UCSD-AML1 (cell line): ENCODE data around the gene ALAS2.
"Not testable (repeated sequence)": the region's sequence is repeated elsewhere in the genome, so short reads cannot be mapped to it uniquely, and the experiment has no call there.

Experiments
- DNase-seq: peaks from one replicate; lab custom pipeline; 2025; ENCODE audit not compliant: unreplicated experiment; lab: John Stamatoyannopoulos, UW

ALAS2 gene

DNA sequence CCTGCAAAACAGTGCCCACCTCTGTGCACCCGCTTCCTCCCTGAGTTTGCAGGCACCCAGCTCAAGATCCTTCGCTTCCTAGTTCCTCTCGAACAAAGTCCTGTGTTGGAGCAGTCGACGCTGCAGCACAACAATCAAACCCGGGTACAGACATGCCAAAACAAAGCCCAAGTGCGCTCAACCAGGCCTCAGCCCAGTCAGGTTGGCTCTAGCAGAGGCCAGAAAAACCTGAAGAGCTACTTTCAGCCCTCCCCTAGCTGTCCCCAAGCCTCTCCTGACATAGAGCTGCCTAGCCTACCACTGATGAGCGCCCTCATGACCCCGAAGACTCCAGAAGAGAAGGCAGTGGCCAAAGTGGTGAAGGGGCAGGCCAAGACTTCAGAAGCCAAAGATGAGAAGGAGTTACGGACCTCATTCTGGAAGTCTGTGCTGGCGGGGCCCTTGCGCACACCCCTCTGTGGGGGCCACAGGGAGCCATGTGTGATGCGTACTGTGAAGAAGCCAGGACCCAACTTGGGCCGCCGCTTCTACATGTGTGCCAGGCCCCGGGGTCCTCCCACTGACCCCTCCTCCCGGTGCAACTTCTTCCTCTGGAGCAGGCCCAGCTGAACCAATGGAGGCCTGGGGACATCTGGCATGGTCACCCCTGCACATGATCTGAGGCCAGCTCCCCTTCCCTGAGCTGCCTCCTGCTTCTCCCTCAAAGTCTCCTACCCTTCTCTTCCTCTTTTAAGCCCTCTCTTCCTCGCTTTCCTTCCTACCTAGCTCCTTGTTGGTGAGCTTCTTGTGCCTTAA, 23.8 kb downstream of the ALAS2 start:
- DNase-seq: no peak

DNA sequence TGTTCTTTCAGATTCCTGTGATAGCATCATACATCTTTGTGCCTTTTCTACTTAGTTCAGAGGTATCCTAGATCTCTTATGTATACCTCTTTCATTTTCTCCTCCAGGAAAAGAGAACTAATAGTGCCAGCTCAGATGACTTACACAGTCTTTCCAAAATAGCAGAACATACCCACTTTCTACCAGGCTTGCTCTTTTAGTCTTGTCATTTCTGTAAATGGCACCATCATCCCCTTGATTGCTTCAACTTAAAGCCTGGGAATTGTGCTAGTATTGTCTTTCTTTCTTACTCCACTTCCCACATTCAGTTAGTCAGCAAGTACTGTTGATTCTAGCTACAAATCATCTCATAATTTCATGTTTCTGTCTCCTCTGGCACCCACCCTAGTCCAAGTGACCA, 25.5 kb downstream of the ALAS2 start:
- no peak for DNase-seq

DNA sequence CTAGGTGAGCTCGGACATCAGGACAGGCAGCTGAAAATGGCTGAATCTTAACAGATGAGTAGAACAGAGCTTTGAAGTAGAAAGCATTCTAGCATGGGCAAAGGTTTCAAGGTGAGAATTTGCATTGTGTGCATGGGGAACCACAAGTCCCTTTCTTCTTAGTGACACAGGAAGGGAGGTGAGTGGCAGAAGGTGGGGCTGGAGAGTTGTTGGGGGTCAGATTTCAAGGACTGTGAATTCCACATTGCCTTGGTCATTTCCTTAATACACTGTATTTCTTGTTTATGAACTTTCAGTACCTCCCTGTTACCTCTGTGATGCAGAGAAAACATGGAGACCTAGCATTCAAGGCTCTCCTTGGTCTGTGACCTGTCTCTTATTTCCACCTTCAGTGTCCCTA, 26.5 kb downstream of the ALAS2 start:
- no peak for DNase-seq

DNA sequence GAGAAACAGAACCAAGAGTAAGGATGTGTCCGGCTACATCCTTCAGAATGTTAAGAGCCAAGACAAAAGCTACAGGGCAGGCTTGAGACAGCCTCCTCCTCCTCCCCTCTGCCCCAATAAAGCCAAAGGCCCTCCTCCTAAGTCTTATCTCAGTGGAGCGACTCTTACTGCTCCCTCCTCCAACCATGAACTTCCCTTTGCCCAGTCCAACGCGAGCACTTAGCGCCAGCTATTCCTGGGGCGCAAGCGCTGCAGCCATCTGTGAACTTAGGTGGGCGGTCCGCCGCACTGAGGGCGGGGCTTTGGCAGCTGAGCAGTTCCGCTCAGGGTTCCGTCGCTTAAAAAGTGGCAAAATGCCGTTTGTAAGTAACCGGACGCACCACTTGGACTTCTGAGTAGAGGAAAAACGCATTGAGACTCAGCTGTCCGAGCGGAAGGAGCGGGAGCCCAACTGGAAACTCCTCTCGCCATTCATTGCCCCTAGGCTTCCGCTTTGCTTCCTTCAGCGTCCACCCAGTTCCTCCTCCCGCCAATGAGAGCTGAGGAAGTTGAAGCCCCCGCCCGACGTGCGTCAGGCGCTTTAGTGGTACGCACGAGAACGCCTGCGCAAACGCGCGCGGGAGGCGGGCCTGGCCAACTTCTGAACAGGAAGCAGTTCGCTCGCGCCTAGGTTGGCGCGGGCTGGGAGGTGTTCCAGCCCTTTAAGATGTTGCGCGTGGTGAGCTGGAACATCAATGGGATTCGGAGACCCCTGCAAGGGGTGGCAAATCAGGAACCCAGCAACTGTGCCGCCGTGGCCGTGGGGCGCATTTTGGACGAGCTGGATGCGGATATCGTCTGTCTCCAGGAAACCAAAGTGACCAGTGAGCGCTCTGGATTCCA, 30.8 kb downstream of the ALAS2 start, which contains the start of gene APEX2:
TSS of gene APEX2 (plus strand) at position 647 of the 882 bp plus-strand sequence. CDS start at position 707, 60 bp downstream.
- peak; percentile 90 for DNase-seq

DNA sequence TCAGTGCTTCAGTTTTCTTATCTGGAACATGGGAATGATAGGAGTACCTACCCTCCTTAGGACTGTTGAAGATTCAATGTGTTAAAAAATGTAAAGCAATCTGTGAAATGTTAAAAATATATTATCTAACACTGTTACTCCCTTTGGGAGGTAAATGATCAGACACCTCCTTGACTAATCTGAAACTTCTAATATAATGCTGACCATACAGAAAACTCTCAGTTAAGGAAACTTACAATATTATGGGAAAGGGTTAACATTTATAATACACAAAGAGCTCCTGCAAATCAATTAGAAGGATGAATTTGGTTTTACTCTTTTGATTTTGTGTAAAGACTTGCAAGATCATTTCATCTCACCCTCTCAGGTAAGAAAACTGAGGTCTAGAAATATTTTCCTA, 35.2 kb downstream of the ALAS2 start:
- no peak for DNase-seq

DNA sequence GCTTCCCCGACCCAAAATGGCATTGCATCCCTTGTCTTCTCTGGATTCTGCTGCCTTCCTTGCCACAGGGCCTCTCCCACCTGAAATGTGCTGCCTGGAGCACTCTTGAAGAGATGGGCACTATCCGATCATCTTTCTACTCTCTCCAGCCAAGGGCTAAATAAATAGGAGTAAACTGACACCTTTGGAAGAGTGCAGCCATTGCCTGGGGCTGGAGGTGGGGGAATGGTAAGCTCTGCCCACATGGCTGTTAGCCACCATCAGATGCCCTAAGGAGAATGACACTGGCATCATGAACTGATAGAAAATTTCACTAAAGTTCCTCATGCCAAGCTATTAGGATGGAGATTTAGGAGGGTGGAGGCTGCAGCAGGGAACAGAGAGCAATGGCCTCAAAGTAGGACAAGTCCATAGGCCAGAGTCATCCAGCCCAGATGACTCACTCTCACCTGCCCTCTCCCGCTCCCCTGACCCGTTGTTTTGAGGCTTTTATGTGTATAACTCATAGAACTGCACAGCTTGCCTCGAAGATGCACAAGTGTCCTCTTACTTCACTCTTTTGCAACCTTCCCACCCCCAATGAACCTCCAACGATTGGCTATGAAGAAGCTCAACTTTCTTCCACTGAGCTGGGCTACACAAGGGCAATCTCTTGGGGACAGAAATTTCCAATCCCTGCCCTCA, 36.0 kb downstream of the ALAS2 start:
- no peak for DNase-seq

DNA sequence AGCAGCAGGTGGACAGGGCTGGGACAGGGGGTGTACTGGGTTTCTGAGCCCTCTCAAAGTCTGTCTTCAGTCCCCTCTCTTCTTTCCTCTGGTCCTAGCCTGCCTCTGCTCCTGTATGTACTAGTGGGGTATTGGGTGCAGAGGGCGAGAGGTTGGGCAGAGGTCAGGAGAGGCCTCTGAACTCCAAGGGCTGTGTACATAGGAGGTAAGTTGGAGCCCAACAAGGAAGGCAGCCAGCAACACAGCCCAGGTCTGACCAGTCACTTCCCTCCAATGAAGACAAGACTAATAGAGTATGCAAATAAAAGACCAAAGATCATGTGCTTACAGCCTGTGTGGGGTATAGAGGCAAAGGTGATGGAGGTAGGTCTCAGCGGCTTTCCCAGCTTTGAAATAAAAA, 36.7 kb downstream of the ALAS2 start, which contains the start of gene PFKFB1:
TSS of gene PFKFB1 (minus strand) at position 90 of the 400 bp plus-strand sequence. CDS start 181 bp downstream, outside the sequence.
- no peak for DNase-seq

DNA sequence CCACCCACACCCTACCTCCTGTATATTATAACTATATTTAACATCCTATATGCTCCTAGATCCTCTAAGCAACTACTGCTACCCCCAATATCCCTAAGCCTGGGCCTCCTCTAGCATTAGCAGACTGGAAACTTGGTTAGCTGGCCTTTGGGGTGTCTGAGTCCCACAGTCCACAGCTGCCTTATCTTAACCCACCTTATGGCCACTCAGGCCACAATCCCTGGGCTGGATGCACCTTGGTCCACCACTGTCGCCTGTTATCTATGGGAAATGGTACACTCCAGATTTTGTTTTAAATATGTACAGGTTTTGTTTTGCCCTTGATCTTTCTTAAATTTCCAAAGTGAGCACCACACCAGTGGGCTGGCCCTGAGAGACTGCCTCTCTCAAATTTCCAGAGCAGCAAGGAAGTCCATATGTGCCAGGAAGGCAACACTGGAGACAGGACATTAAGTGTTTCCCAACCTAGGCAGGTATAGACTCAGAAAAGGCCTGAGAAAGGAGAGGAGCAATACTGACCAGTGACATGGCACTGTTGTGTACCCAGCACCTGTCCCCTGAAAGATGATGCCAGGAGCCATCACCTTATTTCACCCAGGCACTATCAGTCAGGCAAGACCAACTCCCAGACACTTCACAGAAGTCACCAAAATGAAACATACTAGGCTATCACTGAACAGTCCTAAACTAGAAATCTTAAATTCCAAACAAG, 37.7 kb downstream of the ALAS2 start:
- DNase-seq: no peak

DNA sequence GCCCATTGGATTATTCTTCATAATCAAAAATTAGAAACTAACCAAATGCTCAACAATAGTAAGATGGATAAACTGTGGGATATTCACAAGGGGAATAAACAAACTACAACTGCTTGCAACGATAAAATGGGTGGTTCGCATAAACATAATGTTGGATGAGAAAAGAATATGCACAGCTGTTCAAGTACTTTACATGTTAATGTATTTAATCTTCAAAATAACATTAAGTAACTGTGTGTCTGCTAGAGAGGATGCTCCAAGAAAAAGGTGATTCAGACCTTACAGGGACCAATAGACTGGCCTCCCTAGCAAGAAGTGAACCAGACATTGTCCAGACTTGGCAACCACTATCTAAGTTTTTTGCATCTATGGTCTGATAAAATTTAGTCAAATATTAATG, 39.1 kb downstream of the ALAS2 start:
- no peak for DNase-seq

DNA sequence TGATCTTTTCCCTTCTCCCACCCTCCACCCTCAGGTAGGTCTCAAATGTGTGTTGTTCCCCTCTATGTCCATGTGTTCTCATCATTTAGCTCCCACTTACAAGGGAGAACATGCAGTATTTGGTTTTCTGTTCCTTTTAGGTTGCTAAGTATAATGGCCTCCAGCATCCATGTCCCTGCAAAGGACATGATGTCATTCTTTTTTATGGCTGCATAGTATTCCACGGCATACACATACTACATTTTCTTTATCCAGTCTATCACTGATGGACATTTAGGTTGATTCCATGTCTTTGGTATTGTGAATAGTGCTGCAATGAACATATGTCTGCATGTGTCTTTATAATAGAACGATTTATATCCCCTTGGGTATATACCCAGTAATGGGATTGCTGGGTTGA, 47.5 kb downstream of the ALAS2 start:
- not testable (repeated sequence) for DNase-seq

DNA sequence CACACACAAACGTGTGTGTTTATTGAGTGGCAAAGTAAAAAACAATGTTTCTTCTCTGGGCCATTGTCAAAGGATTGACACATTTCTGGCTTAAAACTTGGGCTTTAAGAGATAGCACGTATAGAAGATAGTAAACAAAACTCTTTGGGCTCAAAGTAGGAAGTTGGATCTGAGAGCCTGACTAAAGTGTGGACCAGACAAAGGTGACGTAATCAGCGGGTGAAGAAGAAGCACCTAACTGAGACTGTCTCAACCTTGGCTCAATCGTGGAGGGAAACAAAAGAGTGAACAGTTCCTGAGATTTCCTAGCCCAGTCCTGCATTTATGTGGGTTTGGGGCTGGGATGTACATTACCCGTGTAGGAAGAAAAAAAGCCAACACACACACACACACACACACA, 50.4 kb downstream of the ALAS2 start:
- DNase-seq: no peak

DNA sequence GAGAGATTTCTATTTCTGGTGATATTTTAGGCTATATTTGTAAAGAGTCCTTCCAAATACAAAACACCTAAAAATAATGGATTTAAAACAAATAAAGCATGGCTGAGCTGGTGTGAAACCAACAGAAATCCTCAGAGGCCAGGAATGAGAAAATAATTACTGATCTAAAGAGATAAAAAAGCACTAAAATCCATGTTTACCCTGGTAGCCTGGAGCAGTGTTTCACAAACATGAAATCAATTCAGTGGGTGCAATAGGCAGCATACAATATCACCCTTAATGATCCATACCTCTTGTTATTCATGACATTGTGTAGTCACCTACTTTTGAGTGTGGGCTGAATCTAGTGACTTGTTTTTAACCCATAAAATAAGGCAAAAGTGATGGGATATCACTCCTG, 51.3 kb downstream of the ALAS2 start:
- DNase-seq: no peak

DNA sequence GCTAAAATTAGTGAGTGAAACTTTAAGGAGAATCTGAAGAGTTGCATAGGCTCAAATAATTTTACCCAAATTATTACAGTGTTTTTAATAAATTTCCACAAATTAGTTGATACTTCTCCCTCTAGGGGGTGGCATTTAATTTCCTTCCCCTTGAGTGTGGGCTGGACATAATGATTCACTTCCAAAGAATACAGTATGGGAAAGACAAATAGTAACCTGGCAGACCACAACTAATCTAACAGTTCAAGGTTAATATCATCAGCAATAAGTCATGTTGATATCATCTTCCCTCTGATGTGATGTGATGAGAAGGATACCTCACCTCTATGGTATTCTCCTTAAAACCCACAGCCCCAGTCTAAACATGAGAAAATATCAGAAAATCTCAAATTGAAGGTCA, 52.3 kb downstream of the ALAS2 start:
- DNase-seq: no peak

DNA sequence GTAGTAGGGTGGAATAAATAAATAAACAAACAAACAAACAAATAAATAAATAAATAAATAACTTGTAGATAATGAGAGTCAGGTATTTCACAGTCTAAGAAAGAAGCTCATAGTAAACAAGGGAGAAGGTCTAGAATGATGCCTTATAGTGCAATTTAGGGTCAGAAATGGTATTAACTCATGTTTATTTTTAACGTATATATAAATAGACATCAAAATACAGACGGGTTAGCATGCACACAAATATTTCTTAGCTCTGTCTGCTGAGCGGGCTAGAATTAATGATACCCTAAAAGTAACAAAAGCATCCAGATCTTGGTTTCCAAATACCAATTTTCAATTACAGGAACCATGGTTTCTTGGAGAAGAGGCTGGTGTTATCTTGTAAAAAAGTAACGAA, 53.4 kb downstream of the ALAS2 start:
- no peak for DNase-seq

DNA sequence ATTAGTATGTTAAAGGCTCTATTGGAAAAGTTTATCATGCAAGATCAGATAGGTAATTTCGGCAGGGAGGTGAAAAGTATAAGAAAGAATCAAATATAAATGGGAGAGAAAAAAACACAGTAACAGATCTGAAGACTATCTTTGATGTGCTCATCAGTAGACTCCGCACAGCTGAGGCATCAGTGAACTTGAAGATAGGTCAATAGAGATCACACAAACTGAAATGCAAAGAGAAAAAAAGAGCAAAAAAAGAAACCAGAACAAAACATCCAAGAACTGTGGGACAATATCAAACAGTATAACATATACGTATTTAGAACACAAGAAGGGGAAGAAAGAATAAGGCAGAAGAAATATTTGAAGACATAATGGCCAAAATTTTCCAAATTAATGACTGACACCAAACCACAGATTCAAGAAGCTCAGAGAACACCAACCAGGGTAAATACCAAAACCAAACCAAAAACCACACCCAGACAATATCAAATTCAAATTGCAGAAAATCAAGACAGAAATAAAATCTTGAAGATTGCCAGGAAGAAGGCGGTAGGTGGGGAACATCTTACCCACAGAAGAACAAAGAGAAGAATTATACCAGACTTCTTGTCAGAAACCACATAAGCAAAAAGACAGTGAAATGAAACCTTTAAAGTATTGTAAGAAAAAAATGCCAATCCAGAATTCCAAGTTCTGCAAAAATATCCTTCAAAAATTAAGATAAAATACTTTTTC, 65.8 kb downstream of the ALAS2 start:
- no peak for DNase-seq

DNA sequence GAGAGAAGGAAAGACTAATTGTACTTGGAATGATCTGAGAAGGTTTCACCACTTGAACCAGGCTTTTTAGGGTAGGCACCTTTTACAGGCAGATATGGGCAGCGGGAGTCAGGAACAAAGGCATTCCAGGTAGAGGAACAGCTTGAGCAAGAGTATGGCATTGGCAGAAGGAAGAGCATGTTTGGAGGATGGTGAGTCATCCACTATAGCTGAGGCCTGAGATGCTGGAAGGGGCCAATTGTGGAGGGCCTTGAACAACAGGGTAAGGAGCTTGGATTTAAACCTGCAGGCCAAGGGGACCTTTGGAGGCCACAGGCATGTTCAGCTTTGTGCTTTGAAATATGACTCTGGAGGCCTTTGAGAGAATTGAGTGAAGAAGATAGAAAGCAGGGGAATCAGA, 69.0 kb downstream of the ALAS2 start:
- DNase-seq: no peak
